HG03280 (cell line): ENCODE measurements around the gene STPG4.

ENCODE experiments used
- ATAC-seq: cut with Tn5 transposase; IDR thresholded peaks from one replicate; pipeline ENCODE4 v1.9.1; 2021; ENCODE audit warnings: mild to moderate bottlenecking, moderate library complexity; ENCODE audit not compliant: unreplicated experiment

Gene STPG4

DNA sequence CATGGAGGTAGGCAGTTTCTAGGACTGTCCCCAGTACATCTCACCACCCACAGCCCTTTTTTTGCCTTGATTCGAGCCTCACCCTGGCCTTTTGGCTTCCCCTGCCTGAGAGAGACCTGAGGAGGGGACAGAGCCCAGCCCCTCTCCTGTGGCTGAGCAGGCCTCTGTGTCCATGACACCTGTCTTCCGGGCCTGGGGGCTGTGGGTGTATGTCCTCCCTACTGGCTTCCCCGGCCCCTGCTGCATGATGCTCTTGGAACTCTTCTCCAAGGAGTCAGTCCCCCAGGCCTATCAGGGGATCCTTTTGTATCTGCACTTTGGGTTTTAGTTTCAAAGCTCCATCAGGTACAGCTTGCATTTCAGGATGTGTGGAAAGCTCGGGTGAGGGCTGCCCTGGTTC, 80.4 kb downstream of the STPG4 start:
- no peak for ATAC-seq

DNA sequence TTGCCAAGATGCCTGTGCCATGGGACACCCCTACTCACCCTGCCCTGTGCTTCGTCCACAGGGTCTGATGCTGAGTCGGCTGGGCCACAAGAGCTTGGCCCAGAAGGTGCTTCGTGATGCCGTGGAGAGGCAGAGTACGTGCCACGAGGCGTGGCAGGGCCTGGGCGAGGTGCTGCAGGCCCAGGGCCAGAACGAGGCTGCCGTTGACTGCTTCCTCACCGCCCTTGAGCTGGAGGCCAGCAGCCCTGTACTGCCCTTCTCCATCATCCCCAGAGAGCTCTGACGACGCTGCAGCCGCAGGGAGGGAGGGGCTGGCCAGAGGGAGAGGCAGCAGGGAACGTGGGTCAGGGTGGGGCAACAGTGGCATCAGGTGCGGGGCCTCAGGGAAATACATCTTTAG, 81.5 kb downstream of the STPG4 start:
- ATAC-seq = no peak

DNA sequence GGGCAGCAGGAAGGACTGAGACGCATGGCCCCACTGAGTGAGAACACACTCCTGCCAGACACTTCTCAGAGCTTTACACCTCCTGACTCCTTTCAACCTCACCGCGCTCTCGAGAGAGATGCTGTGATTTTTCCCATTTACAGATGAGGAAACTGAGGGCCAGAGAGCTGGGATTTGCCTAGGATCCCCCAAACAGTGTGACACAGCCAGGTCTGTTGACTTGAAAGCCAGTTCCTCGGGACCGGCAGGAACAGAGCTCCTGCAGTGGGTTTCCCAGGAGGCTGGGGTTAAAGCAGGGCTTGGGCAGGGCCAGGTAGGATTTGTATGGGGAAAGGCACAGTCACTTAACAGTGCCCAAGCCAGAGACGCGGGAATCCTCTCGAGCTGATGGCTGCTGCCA, 81.9 kb downstream of the STPG4 start:
- no peak for ATAC-seq

GRCh38 chr2:47072728-47073191, 82.3 kb downstream of the STPG4 start:
- no peak for ATAC-seq

- ATAC-seq = no peak
Measured at GRCh38 chr2:47072018-47072691, 83.0 kb downstream of the STPG4 start.

DNA sequence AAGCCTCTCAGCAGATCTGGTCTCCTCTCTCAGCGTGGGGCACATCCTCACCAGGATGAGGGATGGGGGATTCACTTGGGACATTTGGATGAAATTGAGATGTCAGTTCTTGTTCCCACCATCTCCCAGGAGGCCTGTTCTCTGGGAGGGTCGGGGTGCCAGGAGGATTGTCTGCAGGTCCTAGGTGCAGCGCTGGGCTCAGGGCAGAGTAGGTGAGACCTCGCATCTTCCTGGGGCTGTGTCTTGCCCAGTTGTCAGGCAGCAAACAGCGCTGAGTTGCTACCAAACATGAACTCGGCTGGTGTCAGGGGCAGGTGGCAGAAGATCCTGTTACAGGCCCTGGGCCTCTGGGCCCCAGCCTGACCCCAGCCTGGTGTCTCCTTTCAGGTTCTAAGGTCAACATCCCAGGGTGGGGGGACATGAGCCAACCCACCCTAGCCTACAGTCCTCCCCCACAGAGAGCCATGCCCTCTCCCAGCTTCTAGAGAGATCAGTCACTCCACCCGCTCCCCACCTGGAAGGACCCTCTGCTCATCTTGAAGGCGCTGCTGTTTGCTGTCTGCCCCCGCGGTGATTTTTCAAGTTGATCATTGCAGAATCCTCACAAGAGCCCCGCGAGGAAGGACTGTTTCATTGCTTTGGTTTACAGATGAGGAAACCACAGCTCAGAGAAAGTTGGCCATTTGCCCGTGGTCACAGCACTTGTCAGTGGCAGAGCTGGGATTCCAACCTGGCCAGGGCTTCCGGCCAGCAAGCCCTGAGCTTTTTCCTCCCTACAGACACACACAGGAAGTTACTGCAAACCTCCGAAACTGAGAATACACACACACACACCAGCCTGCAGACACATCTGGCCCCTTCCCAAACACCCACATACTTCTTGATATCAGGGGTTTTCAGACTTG, 83.9 kb downstream of the STPG4 start:
- ATAC-seq = peak; percentile 69

DNA sequence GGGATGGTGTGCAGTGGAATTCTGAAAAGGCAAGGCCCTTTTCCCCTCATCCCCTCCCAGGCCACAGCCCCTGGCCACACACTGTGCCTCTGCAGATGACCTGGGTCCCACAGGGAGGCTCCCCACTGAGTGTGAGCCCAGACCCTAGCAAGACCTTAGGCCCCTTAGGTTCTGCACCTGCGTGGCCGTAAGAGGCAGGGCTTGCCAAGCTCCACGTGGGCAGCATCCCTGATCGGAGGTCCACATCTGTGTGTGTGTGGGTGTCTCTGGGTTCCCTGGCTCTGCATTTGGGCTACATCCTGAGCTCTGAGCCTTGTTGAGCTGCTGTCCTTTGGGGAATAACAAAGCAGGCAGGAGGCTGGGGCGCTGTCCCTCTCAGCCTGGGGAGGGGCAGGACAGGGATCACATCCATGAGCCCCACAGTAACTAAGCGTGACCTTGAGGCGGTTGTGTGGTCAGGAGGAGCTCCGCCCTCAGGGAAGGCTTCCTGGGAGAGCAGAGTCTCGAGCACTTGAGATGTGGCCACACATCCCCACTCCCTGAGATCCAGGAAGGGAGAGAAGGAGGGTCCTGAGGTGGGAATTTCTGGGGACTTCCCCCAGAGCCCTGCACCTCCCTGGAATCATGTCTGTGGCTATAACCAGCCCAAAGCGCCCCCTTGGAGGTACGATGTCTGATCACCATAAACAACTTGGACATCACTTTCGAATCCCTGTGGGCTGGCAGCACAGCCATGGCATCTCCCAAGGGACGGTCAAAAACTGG, 84.8 kb downstream of the STPG4 start:
- ATAC-seq = no peak

GRCh38 chr2:47069628-47070154, 85.4 kb downstream of the STPG4 start:
- no peak for ATAC-seq

GRCh38 chr2:47068981-47069627, 86.0 kb downstream of the STPG4 start:
- ATAC-seq = no peak

- no peak for ATAC-seq
Measured at GRCh38 chr2:47067788-47068407, 87.2 kb downstream of the STPG4 start.

DNA sequence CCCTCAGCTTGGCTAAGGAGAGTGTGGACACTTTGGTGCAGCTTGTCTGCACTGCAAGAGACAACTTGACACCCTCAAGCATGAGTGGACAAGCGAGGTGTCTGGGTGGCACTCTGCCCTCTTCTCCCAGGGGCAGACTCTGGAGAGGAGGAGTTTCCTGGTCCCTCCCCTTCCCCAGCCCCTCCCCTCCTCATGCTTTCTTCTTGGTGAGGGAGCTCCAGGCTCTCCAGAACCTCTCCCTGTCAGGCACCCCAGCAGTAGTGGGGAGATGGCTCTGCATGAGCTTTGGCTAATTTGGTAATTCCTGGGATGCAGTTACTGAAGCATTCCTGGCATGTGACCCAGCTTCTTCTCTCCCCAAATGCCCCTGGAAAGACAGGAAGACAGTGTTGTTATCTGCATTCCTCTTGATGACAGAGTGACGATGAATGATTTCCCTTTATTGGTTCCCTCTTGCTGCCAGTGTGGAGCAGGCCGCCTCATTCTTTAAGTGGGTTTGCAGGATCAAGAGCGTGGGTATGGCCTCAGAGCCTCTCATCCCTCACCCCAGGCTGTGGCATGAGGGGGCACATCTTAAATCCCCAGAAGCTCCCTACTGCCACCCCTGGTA, 89.2 kb downstream of the STPG4 start:
- ATAC-seq = no peak

DNA sequence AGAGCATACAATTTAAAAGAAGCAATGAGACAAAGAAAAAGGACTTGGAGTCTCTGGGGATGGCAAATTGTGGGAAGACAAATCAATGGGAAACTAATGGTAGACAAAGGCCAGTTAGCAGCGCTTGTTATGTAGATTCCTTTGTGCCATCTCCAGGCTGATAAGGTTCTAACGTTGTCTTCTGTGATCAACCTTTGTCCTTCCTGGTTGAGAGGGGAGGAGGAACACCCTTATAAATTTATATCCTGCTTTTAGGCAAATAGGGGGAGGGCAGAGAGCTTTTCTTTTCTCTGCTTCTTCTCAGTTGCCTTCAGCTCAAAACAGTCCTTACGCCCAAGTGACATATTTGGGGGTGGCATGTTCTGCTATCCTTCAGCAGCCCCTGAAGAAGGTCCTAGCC, 89.8 kb downstream of the STPG4 start:
- ATAC-seq = no peak

- no peak for ATAC-seq
Measured at GRCh38 chr2:47064106-47064505, 91.0 kb downstream of the STPG4 start.

- no peak for ATAC-seq
Measured at GRCh38 chr2:47063538-47063930, 91.6 kb downstream of the STPG4 start.

GRCh38 chr2:47062681-47063537, 92.2 kb downstream of the STPG4 start:
- no peak for ATAC-seq

- no peak for ATAC-seq
Measured at GRCh38 chr2:47061944-47062678, 93.0 kb downstream of the STPG4 start.

- no peak for ATAC-seq
Measured at GRCh38 chr2:47060652-47061170, 94.4 kb downstream of the STPG4 start.
